Stimulated activated CD4-positive, alpha-beta T cell treated with anti-CD3 and anti-CD28 coated beads, Interleukin-4, amount 100 ng/mL, for 24 hours (primary cell): Measurements from ENCODE around the gene NXPE4.

Source experiments
- DNase-seq: peaks from one replicate; pipeline ENCODE4 v3.0.0-alpha.2; 2020

NXPE4 gene

GRCh38 chr11:114556135-114556534 is 39.5 kb downstream of the NXPE4 start:
- DNase-seq: no peak

- no peak for DNase-seq
These were observed 41.9 kb downstream of the NXPE4 start for GRCh38 chr11:114553642-114554041.

- DNase-seq: no peak
These were observed 44.5 kb downstream of the NXPE4 start for GRCh38 chr11:114551060-114551459.

GRCh38 chr11:114525682-114526081 is 69.9 kb downstream of the NXPE4 start:
- DNase-seq: no peak

GRCh38 chr11:114524122-114524521 is 71.5 kb downstream of the NXPE4 start:
- DNase-seq: no peak

GRCh38 chr11:114522818-114523217 is 72.8 kb downstream of the NXPE4 start:
- DNase-seq: no peak
